Measurements from ENCODE around the gene KCNK10. TPM values are rescaled to one million over a fixed set of nuclear protein-coding genes. Genes with fewer than 3 reads are reported as not detected.

Gene KCNK10
- total RNA-seq, 2 donors from 2014 or later, result not detected

GRCh38 chr14:88168025-88168424, 155.0 kb downstream of the KCNK10 start:
- H3K36me3 ChIP-seq, result no peaks in the 10 kb centered on the region
- ATAC-seq (ENCODE audit: insufficient number of reproducible peaks, low FRiP score, low read depth), result no peak
- no peak overlapping the region for H3K27ac ChIP-seq
- DNase-seq (ENCODE audit: low spot score), result no peak
- H3K27me3 ChIP-seq (replicated peaks; ENCODE audit: insufficient read depth), result no peaks in the 10 kb centered on the region
- H3K4me3 ChIP-seq, result no peak overlapping the region
- no peak for TF ChIP-seq CTCF (IDR thresholded peaks at IDR 0.05)
- no peaks in the 10 kb centered on the region for H3K4me1 ChIP-seq (ENCODE audit: control insufficient read depth in 1 of 2, low read depth in 2 of 2)
- H3K9me3 ChIP-seq, result peaks cover 8% of the 10 kb centered on the region

GRCh38 chr14:88166616-88167015, 156.5 kb downstream of the KCNK10 start:
- DNase-seq (ENCODE audit: low spot score) (no peak), ATAC-seq (ENCODE audit: insufficient number of reproducible peaks, low FRiP score, low read depth) (no peak)
- no peaks in the 10 kb centered on the region for H3K4me1 ChIP-seq (ENCODE audit: control insufficient read depth in 1 of 2, low read depth in 2 of 2)
- peaks cover 8% of the 10 kb centered on the region for H3K9me3 ChIP-seq
- no peak overlapping the region for H3K27ac ChIP-seq
- H3K4me3 ChIP-seq, result no peak overlapping the region
- H3K27me3 ChIP-seq (replicated peaks; ENCODE audit: insufficient read depth), result no peaks in the 10 kb centered on the region
- no peaks in the 10 kb centered on the region for H3K36me3 ChIP-seq
- no peak for TF ChIP-seq CTCF (IDR thresholded peaks at IDR 0.05)

- Histone ChIP-seq H3K27me3 (replicated peaks; ENCODE audit: insufficient read depth) (no peaks in the 10 kb centered on the region), H3K9me3 (peaks cover 6% of the 10 kb centered on the region), H3K36me3 (no peaks in the 10 kb centered on the region), H3K4me3 (no peak overlapping the region), H3K4me1 (ENCODE audit: control insufficient read depth in 1 of 2, low read depth in 2 of 2) (no peaks in the 10 kb centered on the region), H3K27ac (no peak overlapping the region)
- no peak for ATAC-seq (ENCODE audit: insufficient number of reproducible peaks, low FRiP score, low read depth)
- TF ChIP-seq CTCF (IDR thresholded peaks at IDR 0.05), result no peak
- no peak for DNase-seq (ENCODE audit: low spot score)
Measured at GRCh38 chr14:88164906-88165534, 158.0 kb downstream of the KCNK10 start.

GRCh38 chr14:88163731-88164255, 159.3 kb downstream of the KCNK10 start:
- Histone ChIP-seq H3K9me3 (no peaks in the 10 kb centered on the region), H3K4me1 (ENCODE audit: control insufficient read depth in 1 of 2, low read depth in 2 of 2) (no peaks in the 10 kb centered on the region), H3K27ac (no peak overlapping the region), H3K27me3 (replicated peaks; ENCODE audit: insufficient read depth) (no peaks in the 10 kb centered on the region), H3K4me3 (no peak overlapping the region), H3K36me3 (no peaks in the 10 kb centered on the region)
- no peak for DNase-seq (ENCODE audit: low spot score)
- no peak for TF ChIP-seq CTCF (IDR thresholded peaks at IDR 0.05)
- ATAC-seq (ENCODE audit: insufficient number of reproducible peaks, low FRiP score, low read depth), result no peak

- ATAC-seq (ENCODE audit: insufficient number of reproducible peaks, low FRiP score, low read depth) (no peak), DNase-seq (ENCODE audit: low spot score) (no peak)
- Histone ChIP-seq H3K4me3 (no peak overlapping the region), H3K27me3 (replicated peaks; ENCODE audit: insufficient read depth) (no peaks in the 10 kb centered on the region), H3K9me3 (no peaks in the 10 kb centered on the region), H3K36me3 (no peaks in the 10 kb centered on the region), H3K27ac (no peak overlapping the region), H3K4me1 (ENCODE audit: control insufficient read depth in 1 of 2, low read depth in 2 of 2) (no peaks in the 10 kb centered on the region)
- no peak for TF ChIP-seq CTCF (IDR thresholded peaks at IDR 0.05)
Measured at GRCh38 chr14:88156127-88156526, 166.9 kb downstream of the KCNK10 start.
